ENCODE data around the gene MAP3K14. TPM values are rescaled to one million over a fixed set of nuclear protein-coding genes. Genes with fewer than 3 reads are reported as not detected.
A peak's percentile ranks its signal among the peaks of the same experiment; 100 is the strongest.

The MAP3K14 gene
- total RNA-seq, 1 donor from 2014 or later, result 14.8 TPM

GRCh38 chr17:45235416-45236281 is 81.2 kb downstream of the MAP3K14 start:
- H3K4me1 ChIP-seq, result peaks cover 13% of the 10 kb centered on the region
- intact Hi-C loops (cut with micrococcal nuclease), result no loop called here
- TF ChIP-seq, protein P1, sequence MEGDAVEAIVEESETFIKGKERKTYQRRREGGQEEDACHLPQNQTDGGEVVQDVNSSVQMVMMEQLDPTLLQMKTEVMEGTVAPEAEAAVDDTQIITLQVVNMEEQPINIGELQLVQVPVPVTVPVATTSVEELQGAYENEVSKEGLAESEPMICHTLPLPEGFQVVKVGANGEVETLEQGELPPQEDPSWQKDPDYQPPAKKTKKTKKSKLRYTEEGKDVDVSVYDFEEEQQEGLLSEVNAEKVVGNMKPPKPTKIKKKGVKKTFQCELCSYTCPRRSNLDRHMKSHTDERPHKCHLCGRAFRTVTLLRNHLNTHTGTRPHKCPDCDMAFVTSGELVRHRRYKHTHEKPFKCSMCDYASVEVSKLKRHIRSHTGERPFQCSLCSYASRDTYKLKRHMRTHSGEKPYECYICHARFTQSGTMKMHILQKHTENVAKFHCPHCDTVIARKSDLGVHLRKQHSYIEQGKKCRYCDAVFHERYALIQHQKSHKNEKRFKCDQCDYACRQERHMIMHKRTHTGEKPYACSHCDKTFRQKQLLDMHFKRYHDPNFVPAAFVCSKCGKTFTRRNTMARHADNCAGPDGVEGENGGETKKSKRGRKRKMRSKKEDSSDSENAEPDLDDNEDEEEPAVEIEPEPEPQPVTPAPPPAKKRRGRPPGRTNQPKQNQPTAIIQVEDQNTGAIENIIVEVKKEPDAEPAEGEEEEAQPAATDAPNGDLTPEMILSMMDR (IDR thresholded peaks at IDR 0.05; ENCODE audit: borderline replicate concordance), result peak; percentile 84
- H3K4me3 ChIP-seq, result no peak overlapping the region
- H3K27ac ChIP-seq (replicated peaks), result no peak overlapping the region
- H3K36me3 ChIP-seq, result peaks cover 28% of the 10 kb centered on the region
- no peaks in the 10 kb centered on the region for H3K9me3 ChIP-seq (replicated peaks)
- DNase-seq, result peak; percentile 78
- H3K27me3 ChIP-seq (ENCODE audit: low read depth), result no peaks in the 10 kb centered on the region

GRCh38 chr17:45234641-45235415 is 82.0 kb downstream of the MAP3K14 start:
- no peak for DNase-seq
- peaks cover 24% of the 10 kb centered on the region for H3K36me3 ChIP-seq

DNA sequence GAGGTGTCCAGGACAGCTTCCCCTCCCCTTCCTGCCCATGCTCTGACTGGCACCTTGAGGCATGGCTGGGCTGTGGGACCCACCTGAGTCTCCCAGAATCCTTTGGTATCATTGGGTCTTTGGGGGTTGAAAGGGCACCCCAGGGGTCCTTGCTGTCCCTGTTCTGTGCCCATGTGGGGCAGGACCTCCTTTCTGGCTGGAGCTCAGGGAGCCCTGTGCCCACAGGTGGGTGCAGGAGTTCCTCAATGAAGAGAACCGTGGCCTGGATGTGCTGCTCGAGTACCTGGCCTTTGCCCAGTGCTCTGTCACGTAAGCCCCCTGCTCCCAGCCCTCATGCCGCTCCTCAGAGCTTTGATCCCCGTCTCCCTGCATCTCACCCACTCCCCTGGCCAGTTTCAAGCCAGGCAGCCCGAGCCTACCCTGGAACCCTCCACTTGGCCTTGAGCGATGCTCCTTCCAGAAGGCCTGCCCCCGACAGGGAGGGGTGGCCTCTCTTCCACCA is 83.3 kb downstream of the MAP3K14 start:
- H3K27me3 ChIP-seq (ENCODE audit: low read depth), result no peaks in the 10 kb centered on the region
- DNase-seq, result no peak
- TF ChIP-seq, protein P1 (IDR thresholded peaks at IDR 0.05; ENCODE audit: borderline replicate concordance), result no peak
- intact Hi-C loops (cut with micrococcal nuclease), result no loop called here
- H3K27ac ChIP-seq (replicated peaks), result no peak overlapping the region
- no peak overlapping the region for H3K4me3 ChIP-seq
- H3K4me1 ChIP-seq, result peaks cover 35% of the 10 kb centered on the region
- H3K9me3 ChIP-seq (replicated peaks), result no peaks in the 10 kb centered on the region
- peaks cover 17% of the 10 kb centered on the region for H3K36me3 ChIP-seq

More at GRCh38 chr17:45234641-45235415, 82.0 kb downstream of the MAP3K14 start:
- H3K27me3 ChIP-seq (ENCODE audit: low read depth), result no peaks in the 10 kb centered on the region
- H3K4me1 ChIP-seq, result peaks cover 22% of the 10 kb centered on the region
- H3K9me3 ChIP-seq (replicated peaks), result no peaks in the 10 kb centered on the region
- no peak overlapping the region for H3K27ac ChIP-seq (replicated peaks)
- TF ChIP-seq, protein P1 (IDR thresholded peaks at IDR 0.05; ENCODE audit: borderline replicate concordance), result peak; percentile 39
- intact Hi-C loops (cut with micrococcal nuclease), result no loop called here
- H3K4me3 ChIP-seq, result no peak overlapping the region

GRCh38 chr17:45232514-45233422 is 84.1 kb downstream of the MAP3K14 start:
- no peak for DNase-seq
- H3K36me3 ChIP-seq, result peaks cover 12% of the 10 kb centered on the region
- no peaks in the 10 kb centered on the region for H3K9me3 ChIP-seq (replicated peaks)
- TF ChIP-seq, protein P1 (IDR thresholded peaks at IDR 0.05; ENCODE audit: borderline replicate concordance), result no peak
- no peak overlapping the region for H3K4me3 ChIP-seq
- intact Hi-C loops (cut with micrococcal nuclease), result no loop called here
- H3K27ac ChIP-seq (replicated peaks), result no peak overlapping the region
- H3K27me3 ChIP-seq (ENCODE audit: low read depth), result no peaks in the 10 kb centered on the region
- H3K4me1 ChIP-seq, result peaks cover 42% of the 10 kb centered on the region
